Astrocyte (in vitro differentiated cells and primary cell): ENCODE measurements around the gene SMAD3. TPM values are rescaled to one million over a fixed set of nuclear protein-coding genes. Genes with fewer than 3 reads are reported as not detected.
A peak's percentile ranks its signal among the peaks of the same experiment; 100 is the strongest.

Experiments used
- DNase-seq: peaks from one replicate; pipeline ENCODE4 v3.0.0-alpha.2; 2010; ENCODE audit warnings: low read depth
- FAIRE-seq: peaks from 2 replicates; lab custom pipeline; 2011; peaks lifted over from hg19 to GRCh38; lab: Jason Lieb, UNC
- H2AFZ ChIP-seq: 2 replicates; pipeline ENCODE4 v1.6.0; 2012; ENCODE audit warnings: low read depth, low read length, inconsistent platforms
- H3K27ac ChIP-seq: 2 replicates; pipeline ENCODE4 v1.5.1; 2011; ENCODE audit warnings: low read depth, low read length, inconsistent platforms
- H3K27me3 ChIP-seq: 2 replicates; pipeline ENCODE4 v1.6.0; 2011; ENCODE audit warnings: low read length, inconsistent platforms; ENCODE audit not compliant: insufficient read depth
- H3K36me3 ChIP-seq: 2 replicates; pipeline ENCODE4 v1.5.1; 2011; ENCODE audit warnings: low read length, inconsistent platforms; ENCODE audit not compliant: insufficient read depth
- H3K4me1 ChIP-seq: 2 replicates; pipeline ENCODE4 v1.5.1; 2011; ENCODE audit warnings: low read length, inconsistent platforms; ENCODE audit not compliant: insufficient read depth
- H3K4me2 ChIP-seq: 2 replicates; pipeline ENCODE4 v1.6.0; 2012; ENCODE audit warnings: low read length, inconsistent platforms
- H3K4me3 ChIP-seq: 2 replicates; pipeline ENCODE4 v1.5.1; 2011; ENCODE audit warnings: low read depth, mild to moderate bottlenecking, low read length, inconsistent platforms; ENCODE audit not compliant: insufficient read depth
- H3K79me2 ChIP-seq: 2 replicates; pipeline ENCODE4 v1.6.0; 2012; ENCODE audit warnings: mild to moderate bottlenecking, low read length, inconsistent platforms; ENCODE audit not compliant: insufficient read depth
- H3K9ac ChIP-seq: 2 replicates; pipeline ENCODE4 v1.6.0; 2012; ENCODE audit warnings: mild to moderate bottlenecking, low read length, inconsistent platforms
- H3K9me3 ChIP-seq: 2 replicates; pipeline ENCODE4 v1.5.1; 2012; ENCODE audit warnings: low read depth, mild to moderate bottlenecking, low read length, inconsistent platforms; ENCODE audit not compliant: insufficient read depth
- H4K20me1 ChIP-seq: 2 replicates; pipeline ENCODE4 v1.6.0; 2012; ENCODE audit warnings: low read length, inconsistent platforms; ENCODE audit not compliant: insufficient read depth
- H3K27ac Mint-ChIP-seq: one replicate; pipeline ENCODE4 v1.8.0; 2021; ENCODE audit warnings: mild to moderate bottlenecking, mixed read lengths; ENCODE audit not compliant: unreplicated experiment
- H3K27me3 Mint-ChIP-seq: one replicate; pipeline ENCODE4 v1.8.0; 2021; ENCODE audit warnings: low read depth, mixed read lengths; ENCODE audit not compliant: unreplicated experiment
- H3K36me3 Mint-ChIP-seq: one replicate; pipeline ENCODE4 v1.8.0; 2021; ENCODE audit warnings: low read depth, mixed read lengths; ENCODE audit not compliant: unreplicated experiment
- H3K4me1 Mint-ChIP-seq: one replicate; pipeline ENCODE4 v1.8.0; 2021; ENCODE audit warnings: low read depth, mixed read lengths; ENCODE audit not compliant: unreplicated experiment
- H3K4me3 Mint-ChIP-seq: one replicate; pipeline ENCODE4 v1.8.0; 2021; ENCODE audit warnings: mild to moderate bottlenecking, moderate library complexity, mixed read lengths; ENCODE audit not compliant: unreplicated experiment
- H3K9me3 Mint-ChIP-seq: one replicate; pipeline ENCODE4 v1.8.0; 2021; ENCODE audit warnings: mild to moderate bottlenecking, mixed read lengths; ENCODE audit not compliant: unreplicated experiment
- EZH2 ChIP-seq: IDR thresholded peaks from 2 replicates; pipeline ENCODE4 v1.6.1; 2012; ENCODE audit warnings: mild to moderate bottlenecking, low read length, inconsistent platforms; ENCODE audit not compliant: insufficient read depth
- total RNA-seq: library from RNA; stranded (reverse); gene quantifications from 2 replicates; pipeline ENCODE4 v1.2.1, GENCODE V29; 2021
- TF ChIP-seq, protein P1 (sequence below): IDR thresholded peaks from 2 replicates; pipeline ENCODE4 v1.5.1; 2011; ENCODE audit warnings: low read depth, mild to moderate bottlenecking, inconsistent platforms, low read length, moderate library complexity; ENCODE audit not compliant: insufficient read depth

SMAD3 gene
- total RNA-seq, 1 donor from 2014 or later: 78.0 TPM

- no peak for DNase-seq
- Histone ChIP-seq H4K20me1 (no peaks in the 10 kb centered on the region), H3K79me2 (no peaks in the 10 kb centered on the region), H3K27ac (peak overlapping the region; percentile 62), H2AFZ (no peak overlapping the region), H3K36me3 (peaks cover 9% of the 10 kb centered on the region), H3K27me3 (no peaks in the 10 kb centered on the region), H3K9ac (peak overlapping the region; percentile 49), H3K4me1 (peaks cover 26% of the 10 kb centered on the region), H3K4me3 (no peak overlapping the region), H3K9me3 (no peaks in the 10 kb centered on the region), H3K4me2 (peak overlapping the region; percentile 41)
- no peak overlapping the region for H3K27ac Mint-ChIP-seq
- TF ChIP-seq, protein P1, sequence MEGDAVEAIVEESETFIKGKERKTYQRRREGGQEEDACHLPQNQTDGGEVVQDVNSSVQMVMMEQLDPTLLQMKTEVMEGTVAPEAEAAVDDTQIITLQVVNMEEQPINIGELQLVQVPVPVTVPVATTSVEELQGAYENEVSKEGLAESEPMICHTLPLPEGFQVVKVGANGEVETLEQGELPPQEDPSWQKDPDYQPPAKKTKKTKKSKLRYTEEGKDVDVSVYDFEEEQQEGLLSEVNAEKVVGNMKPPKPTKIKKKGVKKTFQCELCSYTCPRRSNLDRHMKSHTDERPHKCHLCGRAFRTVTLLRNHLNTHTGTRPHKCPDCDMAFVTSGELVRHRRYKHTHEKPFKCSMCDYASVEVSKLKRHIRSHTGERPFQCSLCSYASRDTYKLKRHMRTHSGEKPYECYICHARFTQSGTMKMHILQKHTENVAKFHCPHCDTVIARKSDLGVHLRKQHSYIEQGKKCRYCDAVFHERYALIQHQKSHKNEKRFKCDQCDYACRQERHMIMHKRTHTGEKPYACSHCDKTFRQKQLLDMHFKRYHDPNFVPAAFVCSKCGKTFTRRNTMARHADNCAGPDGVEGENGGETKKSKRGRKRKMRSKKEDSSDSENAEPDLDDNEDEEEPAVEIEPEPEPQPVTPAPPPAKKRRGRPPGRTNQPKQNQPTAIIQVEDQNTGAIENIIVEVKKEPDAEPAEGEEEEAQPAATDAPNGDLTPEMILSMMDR: no peak
- no peak for TF ChIP-seq EZH2
- H3K36me3 Mint-ChIP-seq: peaks cover 23% of the 10 kb centered on the region
- no peaks in the 10 kb centered on the region for H3K27me3 Mint-ChIP-seq
- H3K4me1 Mint-ChIP-seq: peaks cover 49% of the 10 kb centered on the region
- no peak for FAIRE-seq
- H3K9me3 Mint-ChIP-seq: no peaks in the 10 kb centered on the region
- no peak overlapping the region for H3K4me3 Mint-ChIP-seq
Measured at GRCh38 chr15:67197364-67197695, 131.9 kb downstream of the SMAD3 start.

DNA sequence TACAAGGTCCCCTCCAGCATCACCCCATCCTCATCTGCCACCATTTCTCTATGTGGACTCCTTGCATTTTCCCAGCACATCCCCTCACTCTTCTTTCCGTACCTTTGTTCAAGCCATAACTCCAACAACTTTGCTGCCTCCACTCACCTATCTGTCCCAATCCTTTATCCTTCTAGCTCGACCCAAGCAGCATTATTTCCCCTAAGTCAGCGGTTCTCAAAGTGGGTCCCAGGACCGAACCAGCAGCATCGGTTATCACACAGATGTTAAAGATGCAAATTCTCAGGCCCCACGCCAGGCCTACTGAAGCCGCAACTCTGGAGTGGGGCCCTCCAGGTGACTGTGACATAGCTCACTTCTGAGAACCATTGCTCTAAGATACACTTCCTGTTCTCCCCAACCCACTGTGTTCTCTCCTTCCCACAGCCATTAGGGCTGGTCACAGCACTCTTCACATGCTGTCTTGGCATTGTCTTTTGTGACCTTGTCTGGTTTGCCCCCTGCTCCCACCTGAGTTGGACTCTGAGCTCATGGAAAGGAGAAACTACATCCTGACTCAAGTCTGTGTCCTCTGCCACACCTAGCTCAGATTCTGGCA, 132.9 kb downstream of the SMAD3 start:
- no peaks in the 10 kb centered on the region for H4K20me1 ChIP-seq
- H3K4me2 ChIP-seq: no peak overlapping the region
- no peak for TF ChIP-seq EZH2
- TF ChIP-seq, protein P1: no peak
- peaks cover 49% of the 10 kb centered on the region for H3K4me1 Mint-ChIP-seq
- no peaks in the 10 kb centered on the region for H3K79me2 ChIP-seq
- H3K9ac ChIP-seq: no peak overlapping the region
- no peak overlapping the region for H3K4me3 Mint-ChIP-seq
- H2AFZ ChIP-seq: no peak overlapping the region
- no peaks in the 10 kb centered on the region for H3K9me3 Mint-ChIP-seq
- no peaks in the 10 kb centered on the region for H3K9me3 ChIP-seq
- peaks cover 21% of the 10 kb centered on the region for H3K36me3 Mint-ChIP-seq
- DNase-seq (no peak), FAIRE-seq (no peak)
- no peaks in the 10 kb centered on the region for H3K27me3 Mint-ChIP-seq
- H3K27ac ChIP-seq: no peak overlapping the region
- H3K27ac Mint-ChIP-seq: peak overlapping the region; percentile 44
- H3K36me3 ChIP-seq: peaks cover 15% of the 10 kb centered on the region
- no peaks in the 10 kb centered on the region for H3K27me3 ChIP-seq
- H3K4me3 ChIP-seq: no peak overlapping the region
- peaks cover 26% of the 10 kb centered on the region for H3K4me1 ChIP-seq

- Mint-ChIP-seq H3K27ac (no peak overlapping the region), H3K9me3 (no peaks in the 10 kb centered on the region), H3K36me3 (peaks cover 18% of the 10 kb centered on the region), H3K4me3 (no peak overlapping the region), H3K27me3 (no peaks in the 10 kb centered on the region), H3K4me1 (peaks cover 49% of the 10 kb centered on the region)
- no peaks in the 10 kb centered on the region for H3K27me3 ChIP-seq
- H3K79me2 ChIP-seq: no peaks in the 10 kb centered on the region
- no peak for FAIRE-seq
- H3K9me3 ChIP-seq: no peaks in the 10 kb centered on the region
- peak overlapping the region; percentile 29 for H3K4me2 ChIP-seq
- H3K4me1 ChIP-seq: peaks cover 26% of the 10 kb centered on the region
- peak overlapping the region; percentile 50 for H3K27ac ChIP-seq
- H3K36me3 ChIP-seq: peaks cover 24% of the 10 kb centered on the region
- DNase-seq: peak; percentile 60
- peak overlapping the region; percentile 24 for H3K9ac ChIP-seq
- H4K20me1 ChIP-seq: no peaks in the 10 kb centered on the region
- TF ChIP-seq EZH2: no peak
- TF ChIP-seq, protein P1: no peak
- H3K4me3 ChIP-seq: no peak overlapping the region
- H2AFZ ChIP-seq: no peak overlapping the region
Measured at GRCh38 chr15:67199391-67199790, 134.0 kb downstream of the SMAD3 start.
